ENCODE results near the gene TFEB.

- TF ChIP-seq CTCF (IDR thresholded peaks at IDR 0.05) (no peak), ZFX (IDR thresholded peaks at IDR 0.05; ENCODE audit: borderline replicate concordance) (no peak)
Measured at GRCh38 chr6:41639809-41640371, 95.5 kb downstream of the TFEB start.

Measured in 22Rv1 (cell line).